SU-DHL-6 (cell line): Measurements from ENCODE around the gene POLA1.

Experiments used
- H2AFZ ChIP-seq: fragments of 200-600 bp; sonication (generic); 2 replicates; pipeline ENCODE4 v1.6.1; 2014; ENCODE audit warnings: low read depth, mild to moderate bottlenecking, moderate library complexity, mixed read lengths, antibody characterized with exemption, low read length; ENCODE audit not compliant: severe bottlenecking
- H3F3A ChIP-seq: fragments of 200-600 bp; shearing (Covaris generic); 2 replicates; pipeline ENCODE4 v1.6.0; 2016; ENCODE audit warnings: antibody characterized with exemption, mild to moderate bottlenecking; ENCODE audit not compliant: insufficient read depth
- H3K27ac ChIP-seq: fragments of 200-600 bp; sonication (generic); 2 replicates; pipeline ENCODE4 v1.5.1; 2016; ENCODE audit warnings: low read depth, mild to moderate bottlenecking, low read length, moderate library complexity, mixed read lengths
- H3K27me3 ChIP-seq: fragments of 200-600 bp; sonication (generic), shearing (Covaris generic); 2 replicates; pipeline ENCODE4 v1.6.0; 2014; ENCODE audit warnings: mild to moderate bottlenecking, low read length
- H3K36me3 ChIP-seq: fragments of 200-600 bp; sonication (generic); 2 replicates; pipeline ENCODE4 v1.6.1; 2014; ENCODE audit warnings: mild to moderate bottlenecking, low read length, mixed read lengths
- H3K4me2 ChIP-seq: fragments of 300-600, 200-600 bp; shearing (Covaris generic), sonication (generic); 2 replicates; pipeline ENCODE4 v1.6.0; 2014; ENCODE audit warnings: low read length, low read depth, mild to moderate bottlenecking; ENCODE audit not compliant: poor library complexity, severe bottlenecking
- H3K4me3 ChIP-seq: fragments of 200-600 bp; sonication (generic); 2 replicates; pipeline ENCODE4 v1.5.1; 2014; ENCODE audit warnings: antibody characterized with exemption, low read length, mild to moderate bottlenecking, mixed read lengths; ENCODE audit not compliant: insufficient read depth, poor library complexity, severe bottlenecking
- H3K79me2 ChIP-seq: fragments of 200-600 bp; sonication (generic); 2 replicates; pipeline ENCODE4 v1.6.1; 2014; ENCODE audit warnings: mild to moderate bottlenecking, low read length, moderate library complexity; ENCODE audit not compliant: insufficient read depth
- H3K9ac ChIP-seq: fragments of 200-600 bp; sonication (generic); 2 replicates; pipeline ENCODE4 v1.7.0; 2014; ENCODE audit warnings: mild to moderate bottlenecking, low read length
- H3K9me2 ChIP-seq: fragments of 200-600 bp; sonication (generic); replicated peaks from 2 replicates; pipeline ENCODE4 v1.6.1; 2014; ENCODE audit warnings: low read length; ENCODE audit not compliant: insufficient read depth
- H3K9me3 ChIP-seq: fragments of 200-600 bp; sonication (generic); 2 replicates; pipeline ENCODE4 v1.6.1; 2014; ENCODE audit warnings: low read length, mixed read lengths; ENCODE audit not compliant: insufficient read depth
- H4K20me1 ChIP-seq: fragments of 200-600 bp; sonication (generic); 2 replicates; pipeline ENCODE4 v1.6.1; 2014; ENCODE audit warnings: low read depth, mild to moderate bottlenecking, antibody characterized with exemption, low read length, moderate library complexity, mixed read lengths
- CTCF ChIP-seq: fragments of 200-600 bp; sonication (generic); IDR thresholded peaks from one replicate; pipeline ENCODE4 v1.5.1; 2017; ENCODE audit warnings: antibody characterized with exemption, mild to moderate bottlenecking, low read length, moderate library complexity; ENCODE audit not compliant: insufficient read depth, poor library complexity, severe bottlenecking
- EZH2phosphoT487 ChIP-seq: fragments of 200-600 bp; sonication (generic), shearing (Covaris generic); conservative IDR thresholded peaks from 2 replicates; pipeline ENCODE4 v1.6.1; 2018; ENCODE audit warnings: mild to moderate bottlenecking, antibody characterized with exemption, low read length, moderate library complexity, mixed read lengths

POLA1 gene

GRCh38 chrX:25001808-25002660 is 308.3 kb downstream of the POLA1 start:
- Histone ChIP-seq H3K4me2 (no peak overlapping the region), H3F3A (no peaks in the 10 kb centered on the region), H3K9me2 (no peaks in the 10 kb centered on the region), H3K36me3 (no peaks in the 10 kb centered on the region), H3K27ac (no peak overlapping the region), H3K9ac (no peak overlapping the region), H4K20me1 (no peaks in the 10 kb centered on the region), H2AFZ (no peak overlapping the region), H3K27me3 (no peaks in the 10 kb centered on the region), H3K9me3 (no peaks in the 10 kb centered on the region), H3K79me2 (no peaks in the 10 kb centered on the region), H3K4me3 (no peak overlapping the region)
- no peak for TF ChIP-seq EZH2phosphoT487

DNA sequence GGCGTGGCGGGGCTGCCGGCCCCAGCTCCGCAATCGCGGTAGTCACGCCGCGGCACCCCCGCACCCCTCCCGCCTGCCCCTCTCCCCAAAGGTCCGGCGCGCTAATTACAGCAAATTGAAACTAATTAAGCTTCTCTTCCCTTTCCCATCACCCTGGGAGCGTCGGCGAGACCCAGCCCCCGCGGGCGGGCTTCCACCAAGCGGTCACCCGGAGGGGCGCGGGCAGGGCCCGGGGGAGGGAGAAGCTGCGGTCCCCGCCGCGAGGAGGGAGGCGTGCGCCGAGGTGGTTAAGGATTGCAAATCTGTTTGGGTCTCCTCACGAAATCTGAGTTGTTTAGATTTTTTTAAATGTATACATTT is 308.9 kb downstream of the POLA1 start:
- no peaks in the 10 kb centered on the region for H4K20me1 ChIP-seq

DNA sequence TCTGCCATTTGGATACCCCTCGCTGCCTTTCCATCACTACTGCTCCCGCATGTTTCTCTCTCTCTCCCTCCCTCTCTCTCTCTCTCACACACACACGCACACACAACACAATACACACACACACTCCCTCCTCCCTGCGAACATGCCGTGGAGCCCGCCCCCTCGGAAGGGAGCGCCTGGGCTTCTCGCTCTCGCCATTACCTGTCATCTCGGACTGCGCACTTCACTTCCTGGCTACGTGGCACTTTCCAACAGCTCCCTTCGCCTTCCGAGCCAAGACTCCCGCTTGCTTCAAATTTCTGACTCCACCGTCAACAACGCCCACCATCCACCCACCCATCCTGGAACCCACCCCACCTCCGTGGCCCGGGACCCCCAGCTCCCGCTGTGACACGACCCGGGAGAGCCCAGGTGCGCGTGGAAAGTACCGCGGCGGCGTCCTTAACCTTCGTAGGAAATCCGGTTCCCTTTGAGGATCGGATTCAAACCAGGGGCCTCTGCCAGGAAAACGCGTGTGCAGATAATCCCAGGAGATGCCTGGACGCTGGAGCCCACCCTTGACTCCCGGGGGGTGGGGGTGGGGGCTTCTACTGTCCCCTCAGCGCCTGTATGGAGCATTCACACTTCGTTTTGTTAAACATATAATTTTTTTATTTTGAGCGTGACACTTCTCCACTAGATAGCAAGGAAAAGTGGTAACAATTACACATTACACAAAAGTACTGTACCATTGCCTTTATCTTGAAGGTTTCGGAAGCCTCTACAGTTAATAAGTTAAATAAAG is 309.5 kb downstream of the POLA1 start:
- H3K9ac ChIP-seq, result no peak overlapping the region
- no peaks in the 10 kb centered on the region for H4K20me1 ChIP-seq
- TF ChIP-seq CTCF (no peak), EZH2phosphoT487 (no peak)
- H3K27me3 ChIP-seq, result no peaks in the 10 kb centered on the region
- no peaks in the 10 kb centered on the region for H3F3A ChIP-seq
- no peaks in the 10 kb centered on the region for H3K9me2 ChIP-seq
- no peaks in the 10 kb centered on the region for H3K9me3 ChIP-seq
- H3K79me2 ChIP-seq, result no peaks in the 10 kb centered on the region
- H3K36me3 ChIP-seq, result no peaks in the 10 kb centered on the region
- no peak overlapping the region for H2AFZ ChIP-seq
- no peak overlapping the region for H3K27ac ChIP-seq
- no peak overlapping the region for H3K4me3 ChIP-seq
- H3K4me2 ChIP-seq, result no peak overlapping the region

More for the DNA sequence above, 308.9 kb downstream of the POLA1 start:
- Histone ChIP-seq H3K4me2 (no peak overlapping the region), H3K27me3 (no peaks in the 10 kb centered on the region), H3K27ac (no peak overlapping the region), H3K36me3 (no peaks in the 10 kb centered on the region), H2AFZ (no peak overlapping the region), H3K9me2 (no peaks in the 10 kb centered on the region), H3K9ac (no peak overlapping the region), H3K9me3 (no peaks in the 10 kb centered on the region), H3K79me2 (no peaks in the 10 kb centered on the region), H3K4me3 (no peak overlapping the region), H3F3A (no peaks in the 10 kb centered on the region)
- TF ChIP-seq EZH2phosphoT487 (no peak), CTCF (no peak)
